ENCODE data around the gene LMBR1. TPM values are rescaled to one million over a fixed set of nuclear protein-coding genes. Genes with fewer than 3 reads are reported as not detected.
"Not testable (repeated sequence)": the region's sequence is repeated elsewhere in the genome, so short reads cannot be mapped to it uniquely, and the experiment has no call there.

The LMBR1 gene
- polyA plus RNA-seq, 1 donor = 29.3 TPM

DNA sequence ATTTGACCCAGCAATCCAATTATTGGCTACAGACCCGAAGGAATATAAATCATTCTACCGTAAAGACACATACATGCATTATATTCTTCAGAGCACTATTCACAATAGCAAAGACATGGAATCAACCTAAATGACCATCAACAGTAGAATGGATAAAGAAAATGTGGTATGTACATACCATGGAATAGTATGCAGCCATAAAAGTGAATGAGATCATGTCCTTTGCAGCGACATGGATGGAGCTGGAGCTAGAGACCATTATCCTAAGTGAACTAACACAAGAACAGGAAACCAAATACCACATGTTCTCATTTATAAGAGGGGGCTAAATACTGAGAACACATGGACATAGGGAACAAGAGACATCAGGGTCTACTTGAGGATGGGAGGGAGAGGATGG is 44.0 kb downstream of the LMBR1 start:
- H3K27me3 ChIP-seq (ENCODE audit: control insufficient read depth, insufficient read depth, low read length) = no peaks in the 10 kb centered on the region
- H3K4me1 ChIP-seq (ENCODE audit: control insufficient read depth, insufficient read depth, low read length) = no peaks in the 10 kb centered on the region
- no peak overlapping the region for H3K4me3 ChIP-seq (ENCODE audit: low read length)
- DNase-seq = no peak
- H3K36me3 ChIP-seq (ENCODE audit: control insufficient read depth, insufficient read depth, low read length) = no peaks in the 10 kb centered on the region
- no peak overlapping the region for H3K27ac ChIP-seq (ENCODE audit: low read length)
- 100% methylated on average over 1 of the region's 3 CpGs for WGBS (ENCODE audit: insufficient coverage, low lambda C conversion rate)
- peaks cover 6% of the 10 kb centered on the region for H3K9me3 ChIP-seq (ENCODE audit: control insufficient read depth, low read depth, low read length)

DNA sequence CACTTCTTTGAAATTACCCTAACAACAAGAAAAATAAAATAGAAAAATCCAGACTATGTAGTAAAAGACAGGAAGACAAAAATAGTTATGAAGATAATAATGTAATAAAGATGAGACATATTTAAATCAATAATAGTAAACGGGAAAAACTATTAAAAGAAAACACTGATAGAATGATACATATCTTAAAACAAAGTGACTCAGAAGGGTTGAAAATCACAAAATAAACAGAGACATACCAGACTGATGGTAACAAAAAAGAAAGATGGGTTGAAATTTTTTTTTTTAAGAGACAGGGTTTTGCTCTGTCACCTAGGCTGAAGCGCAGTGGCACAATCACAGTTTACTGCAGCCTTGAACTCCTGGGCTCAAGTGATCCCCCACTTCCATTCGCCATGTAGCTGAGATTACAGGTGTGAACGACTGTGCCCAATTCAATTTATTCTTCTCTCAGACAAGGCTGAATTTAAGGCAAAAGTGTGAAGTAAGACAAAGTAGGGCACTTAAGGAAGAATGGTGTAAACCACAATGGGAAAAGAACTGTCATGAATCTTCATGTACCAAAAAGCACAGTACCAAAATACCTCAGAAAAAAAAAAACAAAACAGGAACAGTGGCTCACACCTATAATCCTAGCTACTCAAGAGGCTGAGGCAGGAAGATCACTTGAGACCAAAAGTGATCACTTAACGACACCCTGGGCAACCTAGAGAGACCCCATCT is 47.4 kb downstream of the LMBR1 start:
- DNase-seq = no peak
- H3K9me3 ChIP-seq (ENCODE audit: control insufficient read depth, low read depth, low read length) = peaks cover 6% of the 10 kb centered on the region
- H3K27ac ChIP-seq (ENCODE audit: low read length) = no peak overlapping the region
- no peaks in the 10 kb centered on the region for H3K27me3 ChIP-seq (ENCODE audit: control insufficient read depth, insufficient read depth, low read length)
- no peak overlapping the region for H3K4me3 ChIP-seq (ENCODE audit: low read length)
- 100% methylated on average over 1 of the region's 5 CpGs for WGBS (ENCODE audit: insufficient coverage, low lambda C conversion rate)
- H3K4me1 ChIP-seq (ENCODE audit: control insufficient read depth, insufficient read depth, low read length) = no peaks in the 10 kb centered on the region
- no peaks in the 10 kb centered on the region for H3K36me3 ChIP-seq (ENCODE audit: control insufficient read depth, insufficient read depth, low read length)

DNA sequence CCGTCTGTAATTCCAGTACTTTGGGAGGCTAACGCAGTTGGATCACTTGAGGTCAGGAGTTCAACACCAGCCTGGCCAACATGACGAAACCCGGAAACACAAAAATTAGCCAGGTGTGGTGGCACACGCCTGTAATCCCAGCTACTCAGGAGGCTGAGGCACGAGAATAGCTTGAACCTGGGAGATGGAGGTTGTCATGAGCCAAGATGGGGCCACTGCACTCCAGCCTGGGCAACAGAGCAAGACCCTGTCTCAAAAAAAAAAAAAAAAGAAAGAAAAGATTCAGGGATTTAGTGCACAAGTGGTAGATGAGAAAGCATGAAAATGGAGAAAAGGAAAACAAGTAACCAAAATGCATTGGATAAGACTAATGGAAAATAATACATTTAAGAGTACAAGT is 49.4 kb downstream of the LMBR1 start:
- H3K4me3 ChIP-seq (ENCODE audit: low read length); DNase-seq; H3K36me3 ChIP-seq (ENCODE audit: control insufficient read depth, insufficient read depth, low read length): not testable (repeated sequence)

DNA sequence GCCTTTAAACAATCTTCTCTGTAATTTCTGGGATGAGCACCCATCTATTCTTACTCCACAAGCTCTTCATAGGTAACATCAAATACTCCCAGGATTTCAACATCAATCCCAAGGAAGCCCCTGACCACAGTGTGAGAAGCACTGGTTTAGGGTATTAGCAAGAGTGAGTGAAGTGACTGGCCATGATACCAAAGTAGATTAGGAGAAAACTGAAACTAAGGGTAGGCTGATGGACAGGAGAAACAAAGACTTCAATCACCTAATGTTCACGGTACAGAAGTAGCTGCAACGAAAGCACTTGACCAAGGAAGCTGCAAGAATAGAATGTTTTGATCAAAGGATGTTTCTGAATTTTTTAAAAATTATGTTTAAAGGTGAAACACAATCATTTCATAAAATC is 49.8 kb downstream of the LMBR1 start:
- H3K4me1 ChIP-seq (ENCODE audit: control insufficient read depth, insufficient read depth, low read length) = no peaks in the 10 kb centered on the region
- H3K27me3 ChIP-seq (ENCODE audit: control insufficient read depth, insufficient read depth, low read length) = no peaks in the 10 kb centered on the region
- no peak overlapping the region for H3K4me3 ChIP-seq (ENCODE audit: low read length)
- 88% methylated on average over 2 of the region's 2 CpGs for WGBS (ENCODE audit: insufficient coverage, low lambda C conversion rate)
- no peak overlapping the region for H3K27ac ChIP-seq (ENCODE audit: low read length)
- DNase-seq = no peak
- no peaks in the 10 kb centered on the region for H3K9me3 ChIP-seq (ENCODE audit: control insufficient read depth, low read depth, low read length)
- no peaks in the 10 kb centered on the region for H3K36me3 ChIP-seq (ENCODE audit: control insufficient read depth, insufficient read depth, low read length)

More for the DNA sequence above, 49.4 kb downstream of the LMBR1 start:
- not testable (repeated sequence) for H3K4me1 ChIP-seq (ENCODE audit: control insufficient read depth, insufficient read depth, low read length); H3K27ac ChIP-seq (ENCODE audit: low read length); H3K9me3 ChIP-seq (ENCODE audit: control insufficient read depth, low read depth, low read length); H3K27me3 ChIP-seq (ENCODE audit: control insufficient read depth, insufficient read depth, low read length)
- no CpG with 5 or more reads among the region's 6 CpGs for WGBS (ENCODE audit: insufficient coverage, low lambda C conversion rate)

DNA sequence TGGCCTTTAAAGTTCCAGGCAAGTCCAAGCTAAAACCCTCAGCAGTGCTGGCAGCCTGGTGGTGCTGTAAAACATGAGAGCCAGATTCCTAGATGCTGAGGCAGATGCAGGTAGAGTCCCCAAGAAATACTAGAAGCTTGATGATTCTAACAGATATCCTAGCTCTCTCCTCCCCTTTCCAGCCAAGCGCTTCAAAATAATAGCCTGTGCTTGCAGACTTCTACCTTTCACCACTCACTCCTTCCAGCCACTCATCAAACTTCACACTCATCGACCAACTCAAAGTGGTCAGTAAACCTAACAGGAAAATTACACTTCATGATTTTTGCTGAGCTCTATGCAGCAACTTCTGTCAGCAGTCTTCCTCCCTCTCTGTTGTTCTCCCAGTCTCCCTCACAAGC is 50.2 kb downstream of the LMBR1 start:
- no peaks in the 10 kb centered on the region for H3K4me1 ChIP-seq (ENCODE audit: control insufficient read depth, insufficient read depth, low read length)
- no peaks in the 10 kb centered on the region for H3K36me3 ChIP-seq (ENCODE audit: control insufficient read depth, insufficient read depth, low read length)
- H3K27me3 ChIP-seq (ENCODE audit: control insufficient read depth, insufficient read depth, low read length) = no peaks in the 10 kb centered on the region
- no peak overlapping the region for H3K4me3 ChIP-seq (ENCODE audit: low read length)
- 63% methylated on average over 2 of the region's 2 CpGs for WGBS (ENCODE audit: insufficient coverage, low lambda C conversion rate)
- DNase-seq = no peak
- no peak overlapping the region for H3K27ac ChIP-seq (ENCODE audit: low read length)
- no peaks in the 10 kb centered on the region for H3K9me3 ChIP-seq (ENCODE audit: control insufficient read depth, low read depth, low read length)

DNA sequence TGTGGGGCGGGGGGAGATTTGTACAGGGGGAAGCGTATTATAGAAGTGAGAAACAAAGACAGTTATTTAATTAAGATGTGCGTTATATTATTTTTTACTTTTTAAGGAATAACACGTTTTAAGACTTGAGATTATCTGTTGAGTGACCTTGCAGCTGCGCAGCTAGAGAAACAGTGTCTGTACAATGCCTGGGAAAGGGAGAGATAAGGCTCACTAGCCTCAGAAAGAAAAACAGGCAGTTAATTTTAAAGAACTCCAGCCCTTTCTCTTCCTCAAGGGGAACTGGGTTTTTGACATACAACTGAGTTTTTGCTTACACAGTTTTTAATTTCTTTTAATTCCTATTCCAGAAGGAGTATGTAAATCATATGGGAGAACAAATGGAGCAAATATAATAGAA is 50.7 kb downstream of the LMBR1 start:
- no peak overlapping the region for H3K27ac ChIP-seq (ENCODE audit: low read length)

DNA sequence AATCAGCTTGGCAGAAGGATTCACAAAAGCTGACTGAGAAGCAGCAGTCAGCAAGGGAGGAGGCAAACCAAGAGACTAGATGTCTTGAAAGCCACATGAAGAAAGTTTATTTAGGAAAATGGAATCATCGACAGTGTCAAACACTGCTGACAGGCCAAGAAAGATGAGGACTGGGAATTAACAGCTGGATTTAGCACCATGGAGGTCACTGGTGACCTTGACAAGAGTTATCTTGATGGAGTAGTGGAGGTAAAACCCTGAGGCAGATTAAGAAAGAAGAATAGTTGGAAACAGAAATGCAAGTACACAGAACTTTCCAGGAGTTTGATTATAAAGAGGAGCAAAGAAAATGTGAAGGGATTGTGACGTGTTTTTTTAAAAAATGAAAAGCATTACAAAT is 51.5 kb downstream of the LMBR1 start:
- H3K4me1 ChIP-seq (ENCODE audit: control insufficient read depth, insufficient read depth, low read length) = no peaks in the 10 kb centered on the region
- 61% methylated on average over 2 of the region's 2 CpGs for WGBS (ENCODE audit: insufficient coverage, low lambda C conversion rate)
- no peak overlapping the region for H3K4me3 ChIP-seq (ENCODE audit: low read length)
- no peaks in the 10 kb centered on the region for H3K9me3 ChIP-seq (ENCODE audit: control insufficient read depth, low read depth, low read length)
- no peaks in the 10 kb centered on the region for H3K36me3 ChIP-seq (ENCODE audit: control insufficient read depth, insufficient read depth, low read length)
- no peaks in the 10 kb centered on the region for H3K27me3 ChIP-seq (ENCODE audit: control insufficient read depth, insufficient read depth, low read length)
- H3K27ac ChIP-seq (ENCODE audit: low read length) = no peak overlapping the region
- DNase-seq = no peak

More for the DNA sequence above, 50.7 kb downstream of the LMBR1 start:
- Histone ChIP-seq H3K27me3 (ENCODE audit: control insufficient read depth, insufficient read depth, low read length) (no peaks in the 10 kb centered on the region), H3K9me3 (ENCODE audit: control insufficient read depth, low read depth, low read length) (no peaks in the 10 kb centered on the region), H3K36me3 (ENCODE audit: control insufficient read depth, insufficient read depth, low read length) (no peaks in the 10 kb centered on the region), H3K4me1 (ENCODE audit: control insufficient read depth, insufficient read depth, low read length) (no peaks in the 10 kb centered on the region), H3K4me3 (ENCODE audit: low read length) (no peak overlapping the region)
- no peak for DNase-seq
- 17% methylated on average over 3 of the region's 5 CpGs for WGBS (ENCODE audit: insufficient coverage, low lambda C conversion rate)

DNA sequence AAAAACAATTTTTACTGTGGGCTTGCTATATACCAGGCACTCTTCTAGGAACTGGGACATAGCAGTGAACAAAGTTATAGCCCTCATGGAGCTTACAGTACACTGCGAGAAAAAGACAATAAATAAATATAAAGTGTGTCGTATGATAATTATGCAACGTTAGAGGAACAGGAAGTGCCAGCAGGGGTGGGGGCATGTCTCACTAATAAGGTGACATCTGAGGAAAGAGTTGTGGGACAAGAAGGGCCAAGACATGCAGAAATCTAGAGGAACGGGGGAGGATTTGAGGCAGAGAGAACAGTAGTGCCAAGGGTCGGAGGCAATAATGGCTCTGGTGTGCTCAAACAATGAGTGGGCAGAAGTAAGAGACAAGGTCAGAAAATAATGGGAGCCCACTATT is 52.8 kb downstream of the LMBR1 start:
- no peaks in the 10 kb centered on the region for H3K36me3 ChIP-seq (ENCODE audit: control insufficient read depth, insufficient read depth, low read length)
- WGBS (ENCODE audit: insufficient coverage, low lambda C conversion rate) = 82% methylated on average over 4 of the region's 5 CpGs
- no peak overlapping the region for H3K4me3 ChIP-seq (ENCODE audit: low read length)
- H3K27me3 ChIP-seq (ENCODE audit: control insufficient read depth, insufficient read depth, low read length) = no peaks in the 10 kb centered on the region
- H3K27ac ChIP-seq (ENCODE audit: low read length) = no peak overlapping the region
- no peaks in the 10 kb centered on the region for H3K9me3 ChIP-seq (ENCODE audit: control insufficient read depth, low read depth, low read length)
- no peaks in the 10 kb centered on the region for H3K4me1 ChIP-seq (ENCODE audit: control insufficient read depth, insufficient read depth, low read length)
- no peak for DNase-seq

DNA sequence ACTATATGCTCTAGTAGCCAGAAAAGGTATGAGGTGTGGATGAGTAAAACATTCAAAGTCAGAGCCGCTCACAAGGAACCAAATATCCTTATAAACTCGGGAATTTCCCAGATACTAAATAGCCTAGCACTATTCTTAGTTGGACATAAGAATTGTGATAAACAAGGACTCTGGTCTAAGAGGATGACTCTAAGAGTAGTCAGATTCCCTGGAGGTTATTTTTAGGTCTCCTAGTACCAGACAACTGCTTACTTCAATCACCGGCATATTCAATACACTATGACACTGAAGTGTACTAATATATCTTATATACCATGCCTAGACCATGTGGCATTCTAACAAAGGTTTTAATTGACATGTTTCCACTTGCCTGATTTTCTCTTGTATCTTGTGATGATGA is 56.5 kb downstream of the LMBR1 start:
- Histone ChIP-seq H3K36me3 (ENCODE audit: control insufficient read depth, insufficient read depth, low read length) (peaks cover 3% of the 10 kb centered on the region), H3K4me1 (ENCODE audit: control insufficient read depth, insufficient read depth, low read length) (no peaks in the 10 kb centered on the region), H3K9me3 (ENCODE audit: control insufficient read depth, low read depth, low read length) (no peaks in the 10 kb centered on the region), H3K27me3 (ENCODE audit: control insufficient read depth, insufficient read depth, low read length) (no peaks in the 10 kb centered on the region), H3K27ac (ENCODE audit: low read length) (no peak overlapping the region), H3K4me3 (ENCODE audit: low read length) (no peak overlapping the region)
- 100% methylated on average over 2 of the region's 3 CpGs for WGBS (ENCODE audit: insufficient coverage, low lambda C conversion rate)
- DNase-seq = no peak

DNA sequence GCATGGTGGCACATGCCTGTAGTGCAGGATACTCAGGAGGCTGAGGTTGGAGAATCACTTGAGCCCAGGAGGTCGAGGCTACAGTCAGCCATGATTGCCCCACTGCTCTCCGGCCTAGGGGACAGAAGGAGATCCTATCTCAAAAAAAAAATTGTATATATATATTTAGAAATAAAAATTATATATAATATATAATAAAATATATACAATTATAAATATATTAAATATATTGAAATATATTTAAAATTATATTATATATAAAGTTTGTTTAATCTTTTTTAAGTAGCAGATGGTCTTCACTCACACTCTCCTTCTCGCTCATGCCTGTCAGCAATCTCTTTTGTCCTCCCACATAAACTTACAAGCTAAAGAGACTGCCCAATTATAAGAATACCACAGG is 58.5 kb downstream of the LMBR1 start:
- 100% methylated on average over 2 of the region's 3 CpGs for WGBS (ENCODE audit: insufficient coverage, low lambda C conversion rate)
- no peaks in the 10 kb centered on the region for H3K27me3 ChIP-seq (ENCODE audit: control insufficient read depth, insufficient read depth, low read length)
- no peak overlapping the region for H3K27ac ChIP-seq (ENCODE audit: low read length)
- no peak overlapping the region for H3K4me3 ChIP-seq (ENCODE audit: low read length)
- H3K9me3 ChIP-seq (ENCODE audit: control insufficient read depth, low read depth, low read length) = no peaks in the 10 kb centered on the region
- no peaks in the 10 kb centered on the region for H3K4me1 ChIP-seq (ENCODE audit: control insufficient read depth, insufficient read depth, low read length)
- no peak for DNase-seq
- peaks cover 3% of the 10 kb centered on the region for H3K36me3 ChIP-seq (ENCODE audit: control insufficient read depth, insufficient read depth, low read length)

DNA sequence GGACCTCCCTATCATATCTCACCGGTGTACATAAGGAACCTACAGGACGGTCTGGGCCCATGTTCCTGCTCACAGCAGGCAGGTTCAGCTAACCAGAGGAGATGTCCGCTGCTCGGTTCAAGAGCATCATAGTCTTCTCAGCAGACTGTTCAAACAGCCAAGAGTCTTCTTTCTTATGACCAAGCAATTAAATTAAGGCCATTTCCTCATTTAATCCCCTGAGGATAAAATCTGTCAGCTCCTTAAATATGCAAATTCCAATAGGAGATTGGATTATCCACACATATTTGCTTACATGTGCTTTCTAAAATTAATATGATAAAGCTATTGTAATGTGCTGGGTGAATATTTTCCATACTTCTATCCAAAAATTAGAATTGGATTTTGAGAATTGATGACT is 59.7 kb downstream of the LMBR1 start:
- no peaks in the 10 kb centered on the region for H3K27me3 ChIP-seq (ENCODE audit: control insufficient read depth, insufficient read depth, low read length)
- H3K27ac ChIP-seq (ENCODE audit: low read length) = no peak overlapping the region
- WGBS (ENCODE audit: insufficient coverage, low lambda C conversion rate) = no CpG with 5 or more reads among the region's 4 CpGs
- no peaks in the 10 kb centered on the region for H3K9me3 ChIP-seq (ENCODE audit: control insufficient read depth, low read depth, low read length)
- H3K36me3 ChIP-seq (ENCODE audit: control insufficient read depth, insufficient read depth, low read length) = peaks cover 3% of the 10 kb centered on the region
- H3K4me1 ChIP-seq (ENCODE audit: control insufficient read depth, insufficient read depth, low read length) = no peaks in the 10 kb centered on the region
- DNase-seq = no peak
- H3K4me3 ChIP-seq (ENCODE audit: low read length) = no peak overlapping the region
